ENCODE results near the gene COL26A1.

The COL26A1 gene

DNA sequence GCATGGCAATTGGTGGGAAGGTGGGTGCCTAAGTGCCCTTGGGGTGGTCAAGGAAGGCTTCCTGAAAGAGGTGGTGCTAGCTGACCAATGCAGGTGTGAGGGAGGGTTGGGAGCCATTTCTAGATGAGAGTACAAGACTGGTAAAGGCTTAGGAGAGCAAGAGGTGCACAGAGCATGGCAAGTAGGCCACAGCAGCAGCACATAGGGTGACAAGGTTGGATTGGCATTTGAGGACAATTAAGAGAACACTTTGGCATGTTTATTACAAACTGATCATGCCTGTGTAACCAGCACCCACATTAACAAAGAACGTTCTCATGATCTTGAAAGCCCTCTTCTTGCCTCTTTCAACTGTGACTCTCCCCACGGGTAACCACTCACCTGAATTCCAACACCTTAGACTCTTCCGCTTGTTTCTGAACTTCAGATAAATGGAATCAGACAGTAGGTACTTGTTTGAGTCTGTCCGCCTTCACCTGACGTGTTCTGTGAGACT, 158.8 kb downstream of the COL26A1 start:
- no peaks in the 10 kb centered on the region for H3K27me3 ChIP-seq (replicated peaks; ENCODE audit: control insufficient read depth, insufficient read depth, low read length)
- H3K4me3 ChIP-seq (replicated peaks; ENCODE audit: low read depth, low read length) = no peak overlapping the region
- H3K36me3 ChIP-seq (ENCODE audit: control insufficient read depth, insufficient read depth, low read length) = no peaks in the 10 kb centered on the region
- DNase-seq (ENCODE audit: extremely low read depth, insufficient read length) = no peak
- TF ChIP-seq, protein P1, sequence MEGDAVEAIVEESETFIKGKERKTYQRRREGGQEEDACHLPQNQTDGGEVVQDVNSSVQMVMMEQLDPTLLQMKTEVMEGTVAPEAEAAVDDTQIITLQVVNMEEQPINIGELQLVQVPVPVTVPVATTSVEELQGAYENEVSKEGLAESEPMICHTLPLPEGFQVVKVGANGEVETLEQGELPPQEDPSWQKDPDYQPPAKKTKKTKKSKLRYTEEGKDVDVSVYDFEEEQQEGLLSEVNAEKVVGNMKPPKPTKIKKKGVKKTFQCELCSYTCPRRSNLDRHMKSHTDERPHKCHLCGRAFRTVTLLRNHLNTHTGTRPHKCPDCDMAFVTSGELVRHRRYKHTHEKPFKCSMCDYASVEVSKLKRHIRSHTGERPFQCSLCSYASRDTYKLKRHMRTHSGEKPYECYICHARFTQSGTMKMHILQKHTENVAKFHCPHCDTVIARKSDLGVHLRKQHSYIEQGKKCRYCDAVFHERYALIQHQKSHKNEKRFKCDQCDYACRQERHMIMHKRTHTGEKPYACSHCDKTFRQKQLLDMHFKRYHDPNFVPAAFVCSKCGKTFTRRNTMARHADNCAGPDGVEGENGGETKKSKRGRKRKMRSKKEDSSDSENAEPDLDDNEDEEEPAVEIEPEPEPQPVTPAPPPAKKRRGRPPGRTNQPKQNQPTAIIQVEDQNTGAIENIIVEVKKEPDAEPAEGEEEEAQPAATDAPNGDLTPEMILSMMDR (IDR thresholded peaks at IDR 0.05; ENCODE audit: insufficient read depth, low read length, poor library complexity, severe bottlenecking) = no peak

DNA sequence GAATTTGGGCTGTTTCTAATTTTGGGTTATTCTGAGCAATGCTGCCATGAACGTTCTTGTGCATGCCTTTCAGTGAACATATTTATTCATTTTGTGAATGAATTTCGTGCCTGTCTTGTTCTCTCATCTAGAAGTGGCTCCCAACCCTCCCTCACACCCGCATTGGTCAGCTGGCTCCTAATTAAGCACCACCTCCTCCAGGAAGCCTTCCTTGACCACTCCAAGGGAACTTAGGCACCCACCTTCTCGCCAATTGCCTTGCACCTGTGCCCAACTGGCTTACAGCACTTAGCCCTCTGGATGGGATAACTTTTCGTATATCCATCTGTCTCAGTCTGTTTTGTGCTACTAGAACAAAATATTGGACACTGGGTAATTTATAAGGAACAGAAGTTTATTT, 159.3 kb downstream of the COL26A1 start:
- no peaks in the 10 kb centered on the region for H3K36me3 ChIP-seq (ENCODE audit: control insufficient read depth, insufficient read depth, low read length)
- H3K27me3 ChIP-seq (replicated peaks; ENCODE audit: control insufficient read depth, insufficient read depth, low read length) = no peaks in the 10 kb centered on the region
- DNase-seq (ENCODE audit: extremely low read depth, insufficient read length) = no peak
- TF ChIP-seq, protein P1 (IDR thresholded peaks at IDR 0.05; ENCODE audit: insufficient read depth, low read length, poor library complexity, severe bottlenecking) = no peak
- H3K4me3 ChIP-seq (replicated peaks; ENCODE audit: low read depth, low read length) = no peak overlapping the region

DNA sequence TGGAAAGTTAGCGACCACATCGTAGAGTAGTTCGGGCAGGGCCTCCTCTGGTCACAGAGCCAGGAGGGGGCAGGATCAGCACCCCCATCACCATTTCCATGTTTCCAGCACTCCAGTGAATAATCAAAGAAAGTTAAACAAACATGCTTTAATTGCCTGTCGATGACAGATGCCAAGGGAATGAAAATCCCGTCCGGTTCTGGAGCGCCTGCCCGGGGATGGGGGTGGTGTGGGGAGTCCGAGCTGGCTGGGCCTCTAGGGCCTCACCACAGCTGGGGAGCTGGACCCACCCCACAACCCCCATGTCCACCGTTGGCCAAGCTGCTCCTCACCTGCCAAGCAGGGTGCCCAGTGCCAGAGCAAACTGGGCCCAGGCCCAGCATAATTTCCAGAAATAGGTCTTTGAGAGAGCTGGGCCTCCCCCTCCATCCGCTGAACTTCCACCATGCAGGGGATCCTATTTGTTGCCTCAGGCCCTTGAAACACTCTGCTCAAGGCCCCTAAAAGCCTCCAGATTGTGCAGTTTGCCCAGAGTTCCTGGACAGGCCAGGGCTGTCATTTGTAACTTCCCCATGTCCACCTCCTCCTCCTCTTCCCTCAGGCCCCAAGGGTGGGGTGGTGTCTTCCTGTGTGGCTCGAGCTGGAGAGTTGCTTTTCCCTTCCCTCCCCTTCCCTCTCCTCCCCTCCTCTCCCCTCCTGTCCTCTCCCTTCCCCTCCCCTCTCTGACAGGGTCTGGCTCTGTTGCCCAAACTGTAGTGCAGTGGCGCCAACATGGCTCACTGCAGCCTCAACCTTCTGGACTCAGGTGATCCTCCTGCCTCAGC, 165.4 kb downstream of the COL26A1 start:
- no peaks in the 10 kb centered on the region; the same call in 1 of the 2 replicates for H3K27me3 ChIP-seq (replicated peaks; ENCODE audit: control insufficient read depth, insufficient read depth, low read length)
- H3K36me3 ChIP-seq (ENCODE audit: control insufficient read depth, insufficient read depth, low read length) = no peaks in the 10 kb centered on the region
- H3K4me3 ChIP-seq (replicated peaks; ENCODE audit: low read depth, low read length) = no peak overlapping the region
- DNase-seq (ENCODE audit: extremely low read depth, insufficient read length) = no peak
- TF ChIP-seq, protein P1 (IDR thresholded peaks at IDR 0.05; ENCODE audit: insufficient read depth, low read length, poor library complexity, severe bottlenecking) = no peak

DNA sequence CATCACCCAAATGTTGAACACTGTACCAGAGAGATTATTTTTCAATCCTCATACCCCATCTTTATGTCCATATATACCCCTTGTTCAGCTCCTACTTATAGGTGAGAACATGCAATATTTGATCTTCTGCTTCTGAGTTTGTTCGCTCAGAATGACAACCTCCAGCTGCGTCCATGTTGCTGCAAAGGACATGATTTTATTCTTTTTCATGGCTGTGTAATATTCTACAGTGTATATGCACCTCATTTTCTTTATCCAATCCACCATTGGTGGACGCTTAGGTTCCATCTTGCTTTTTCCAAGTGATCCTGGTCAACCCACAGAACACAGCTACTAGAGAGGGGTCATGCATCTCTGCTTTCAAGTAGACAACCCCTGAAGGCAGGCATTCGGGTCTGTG, 166.9 kb downstream of the COL26A1 start:
- DNase-seq (ENCODE audit: extremely low read depth, insufficient read length) = no peak
- Histone ChIP-seq H3K36me3 (ENCODE audit: control insufficient read depth, insufficient read depth, low read length) (no peaks in the 10 kb centered on the region), H3K4me3 (replicated peaks; ENCODE audit: low read depth, low read length) (no peak overlapping the region), H3K27me3 (replicated peaks; ENCODE audit: control insufficient read depth, insufficient read depth, low read length) (no peaks in the 10 kb centered on the region; the same call in 1 of the 2 replicates)
- TF ChIP-seq, protein P1 (IDR thresholded peaks at IDR 0.05; ENCODE audit: insufficient read depth, low read length, poor library complexity, severe bottlenecking) = no peak

DNA sequence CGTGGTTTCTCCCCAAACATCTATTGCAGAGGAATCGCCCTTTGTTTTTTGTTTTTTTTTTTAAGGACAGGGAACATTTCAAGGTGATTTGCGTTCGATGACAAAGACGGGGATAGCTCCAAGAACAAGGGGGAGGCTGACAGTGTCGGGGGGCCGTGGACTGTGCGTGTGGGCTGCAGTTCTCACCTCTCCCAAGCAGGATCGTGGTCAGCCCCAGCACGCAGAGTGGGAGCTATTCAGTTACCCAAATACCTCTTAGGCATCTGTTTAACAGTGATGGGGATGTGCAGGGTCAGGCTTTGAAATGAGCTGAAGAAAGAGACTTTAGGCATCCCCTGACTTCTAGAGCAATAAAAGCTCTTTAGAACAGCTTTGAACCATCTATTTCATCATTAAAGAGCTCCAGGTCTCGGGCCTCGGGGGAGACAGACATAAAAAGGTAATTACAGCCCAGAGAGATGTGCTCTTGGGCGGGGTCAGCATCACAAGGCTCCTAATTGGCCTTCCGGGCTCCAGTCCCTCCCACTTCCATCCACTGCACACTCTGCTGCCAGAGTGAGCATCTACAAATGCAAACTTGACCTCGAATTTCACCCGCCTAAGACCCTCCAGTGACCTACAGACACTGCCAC, 169.2 kb downstream of the COL26A1 start:
- TF ChIP-seq, protein P1 (IDR thresholded peaks at IDR 0.05; ENCODE audit: insufficient read depth, low read length, poor library complexity, severe bottlenecking) = no peak
- DNase-seq (ENCODE audit: extremely low read depth, insufficient read length) = no peak
- H3K27me3 ChIP-seq (replicated peaks; ENCODE audit: control insufficient read depth, insufficient read depth, low read length) = no peaks in the 10 kb centered on the region; the same call in 1 of the 2 replicates

More for the DNA sequence above, 169.2 kb downstream of the COL26A1 start:
- no peaks in the 10 kb centered on the region for H3K36me3 ChIP-seq (ENCODE audit: control insufficient read depth, insufficient read depth, low read length)
- no peak overlapping the region for H3K4me3 ChIP-seq (replicated peaks; ENCODE audit: low read depth, low read length)
